B cell (primary cell): Measurements from ENCODE around the gene RNF220. TPM values are rescaled to one million over a fixed set of nuclear protein-coding genes. Genes with fewer than 3 reads are reported as not detected.
A peak's percentile ranks its signal among the peaks of the same experiment; 100 is the strongest.

Experiments
- ATAC-seq: fragments of 200-7000 bp; cut with Tn5 transposase; one replicate; pipeline ENCODE4 v1.10.0; 2021; ENCODE audit warnings: low read depth, mild to moderate bottlenecking, moderate number of reproducible peaks, moderate library complexity
- CTCF ChIA-PET: fragments of 350-600 bp; sonication (Branson Sonifier 250); formaldehyde crosslinking; loops from one replicate; lab custom pipeline; 2021; ENCODE audit warnings: antibody characterized with exemption, inconsistent platforms; lab: Charles Lee
- POLR2A ChIA-PET: fragments of 350-600 bp; sonication (Branson Sonifier 250); formaldehyde crosslinking; loops from one replicate; lab custom pipeline; 2021; ENCODE audit warnings: antibody characterized with exemption; lab: Charles Lee
- DNase-seq: peaks from one replicate; pipeline ENCODE4 v3.0.0; 2013
- H2AFZ ChIP-seq: 2 replicates; pipeline ENCODE4 v1.6.1; 2012; ENCODE audit warnings: mild to moderate bottlenecking, low read depth, low read length; ENCODE audit not compliant: insufficient read depth, poor library complexity, severe bottlenecking
- H3K27ac ChIP-seq, 2 donors: 1 replicate in 1 of 2; 2 replicates in 1 of 2; pipeline ENCODE4 v1.5.1; 2012 to 2013; ENCODE audit warnings: low read length in 2 of 2, mild to moderate bottlenecking in 2 of 2, moderate library complexity in 1 of 2
- H3K27me3 ChIP-seq, 4 experiments: fragments of 200-600 bp in 1 of 4; sonication (generic) in 1 of 4; replicated peaks in 1 of 4; 1 replicate in 2 of 4; 2 replicates in 2 of 4; pipeline versions ENCODE4 v1.6.1 to v1.7.0; 2013 to 2016; ENCODE audit warnings: low read length in 3 of 4, mild to moderate bottlenecking in 2 of 4, mixed read lengths in 1 of 4, moderate library complexity in 1 of 4; ENCODE audit not compliant: insufficient read depth in 4 of 4, control insufficient read depth in 3 of 4; ENCODE audit errors: control extremely low read depth in 1 of 4
- H3K36me3 ChIP-seq, 2 experiments: replicated peaks in 1 of 2; 1 replicate in 1 of 2; 2 replicates in 1 of 2; pipeline versions ENCODE4 v1.6.1 to v1.7.1; 2013; ENCODE audit warnings: low read length in 1 of 2; ENCODE audit not compliant: insufficient read depth in 2 of 2, control insufficient read depth in 1 of 2; ENCODE audit errors: control extremely low read depth in 1 of 2, extremely low read depth in 1 of 2
- H3K4me1 ChIP-seq, 2 donors: fragments of 200-600 bp in 1 of 2; sonication (generic) in 1 of 2; 1 replicate in 1 of 2; 2 replicates in 1 of 2; pipeline versions ENCODE4 v1.5.1 to v1.6.1; 2013 to 2017; ENCODE audit warnings: low read length in 2 of 2; ENCODE audit not compliant: control insufficient read depth in 2 of 2, insufficient read depth in 2 of 2
- H3K4me2 ChIP-seq: replicated peaks from 2 replicates; pipeline ENCODE3; 2012; ENCODE audit warnings: mild to moderate bottlenecking, low read depth, low read length; ENCODE audit not compliant: poor library complexity, severe bottlenecking
- H3K4me3 ChIP-seq, 5 experiments: fragments of 200-600 bp in 1 of 5; sonication (generic) in 1 of 5; 1 replicate in 3 of 5; 2 replicates in 2 of 5; pipeline versions ENCODE4 v1.5.1 to v1.7.0; 2011 to 2016; ENCODE audit warnings: low read length in 4 of 5, mild to moderate bottlenecking in 4 of 5, low read depth in 2 of 5, control low read depth in 1 of 5, moderate library complexity in 1 of 5; ENCODE audit not compliant: insufficient read depth in 1 of 5; ENCODE audit errors: control extremely low read depth in 1 of 5, extremely low read depth in 1 of 5
- H3K79me2 ChIP-seq: fragments of 200-600 bp; sonication (generic); one replicate; pipeline ENCODE4 v1.6.0; 2016; ENCODE audit warnings: low read length; ENCODE audit not compliant: control insufficient read depth, insufficient read depth
- H3K9ac ChIP-seq: fragments of 200-600 bp; sonication (generic); 2 replicates; pipeline ENCODE4 v1.6.1; 2017; ENCODE audit warnings: mild to moderate bottlenecking, low read length, moderate library complexity
- H3K9me3 ChIP-seq, 3 donors: one replicate each; pipeline versions ENCODE4 v1.6.1 to v1.7.1; 2013; ENCODE audit warnings: low read length in 2 of 3; ENCODE audit not compliant: control insufficient read depth in 2 of 3, insufficient read depth in 1 of 3; ENCODE audit errors: control extremely low read depth in 1 of 3
- H4K20me1 ChIP-seq: 2 replicates; pipeline ENCODE4 v1.6.0; 2012; ENCODE audit warnings: mild to moderate bottlenecking, low read length; ENCODE audit not compliant: insufficient read depth, control insufficient read depth, poor library complexity, severe bottlenecking
- H3K27ac Mint-ChIP-seq: one replicate; pipeline ENCODE4 v1.8.0; 2021; ENCODE audit warnings: mixed read lengths
- H3K27me3 Mint-ChIP-seq: one replicate; pipeline ENCODE4 v1.8.0; 2021; ENCODE audit warnings: mixed read lengths
- H3K4me1 Mint-ChIP-seq: one replicate; pipeline ENCODE4 v1.8.0; 2021; ENCODE audit warnings: mixed read lengths
- H3K4me3 Mint-ChIP-seq: one replicate; pipeline ENCODE4 v1.8.0; 2021; ENCODE audit warnings: mixed read lengths
- H3K9me3 Mint-ChIP-seq: one replicate; pipeline ENCODE4 v1.8.0; 2022; ENCODE audit warnings: mixed read lengths; ENCODE audit not compliant: insufficient read depth
- EZH2 ChIP-seq: IDR thresholded peaks from 2 replicates; pipeline ENCODE4 v1.6.1; 2012; ENCODE audit warnings: borderline replicate concordance, low read depth, mild to moderate bottlenecking, moderate library complexity, low read length; ENCODE audit not compliant: insufficient read depth, poor library complexity, severe bottlenecking
- WGBS: methylation state at CpG from one replicate; pipeline ENCODE4 v1.1.5; 2013; ENCODE audit warnings: missing lambda C conversion rate; ENCODE audit not compliant: insufficient coverage; 5-methylcytosine and 5-hydroxymethylcytosine counted together
- intact Hi-C: fragments of 100-400 bp; cut with micrococcal nuclease; formaldehyde crosslinking; loops from one replicate; pipeline ENCODE4 v1.10.0; 2022
- polyA plus RNA-seq: library from polyadenylated mRNA; depleted of rRNA; stranded (reverse); fragments of >200 nt; gene quantifications from 2 replicates; pipeline ENCODE4 v1.2.3, GENCODE V29; 2012
- total RNA-seq, 2 donors: library from RNA; stranded (reverse); fragments of 120-200 nt in 1 of 2; gene quantifications; 1 replicate in 1 of 2; 2 replicates in 1 of 2; pipeline versions ENCODE4 v1.2.3 to v1.2.4, GENCODE V29; 2013 to 2022
- TF ChIP-seq, protein P1 (sequence below): fragments of 200-600 bp; IDR thresholded peaks from one replicate; pipeline ENCODE4 v1.8.0; 2022; ENCODE audit warnings: antibody characterized with exemption, mild to moderate bottlenecking

The RNF220 gene
- total and polyA plus RNA-seq, 2 donors (not counting 1 experiment from before 2014, with no cell fraction given) = 115 to 141 TPM

DNA sequence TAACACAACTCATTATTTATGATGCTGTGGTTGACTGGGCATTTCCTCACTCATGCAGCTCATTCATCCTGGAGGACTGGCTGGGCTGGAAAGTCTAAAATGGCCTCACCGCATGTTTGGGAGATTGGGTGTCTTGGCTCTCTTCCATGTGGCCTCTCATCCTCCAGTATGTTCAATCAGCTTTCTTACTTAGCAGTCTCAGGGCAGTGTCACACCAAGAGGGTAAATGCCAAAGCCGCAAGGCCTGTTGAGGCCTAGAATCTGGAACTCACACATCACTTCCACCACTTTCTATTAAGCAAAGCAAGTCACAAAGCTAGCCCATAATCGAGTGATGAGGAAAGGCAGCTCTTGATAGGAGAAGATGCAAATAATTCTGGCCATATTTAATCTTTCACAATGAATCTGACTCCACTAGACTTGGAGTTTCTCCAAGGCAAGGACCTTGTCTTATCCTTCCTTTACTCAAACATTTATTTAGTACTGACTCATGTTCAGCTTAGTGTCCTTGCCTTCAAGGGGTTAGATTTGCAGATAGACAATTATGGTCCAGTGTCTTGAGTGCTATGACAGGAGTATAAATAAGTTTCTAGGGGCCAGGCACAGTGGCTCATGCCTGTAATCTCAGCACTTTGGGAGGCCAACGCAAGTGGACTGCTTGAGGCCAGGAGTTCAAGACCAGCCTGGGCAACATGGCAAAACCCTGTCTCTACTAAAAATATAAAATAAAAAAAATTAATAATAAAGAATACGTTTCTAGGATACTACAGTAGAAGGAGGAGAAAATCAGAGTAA lies 224.1 kb downstream of the RNF220 start:
- no peaks in the 10 kb centered on the region for H3K27me3 Mint-ChIP-seq
- 100% methylated on average over 2 of the region's 5 CpGs for WGBS
- Histone ChIP-seq H3K9me3 (peaks cover 0 to 4% (median 0%) of the 10 kb centered on the region in 3 donors), H3K4me2 (no peak overlapping the region), H3K27me3 (no peaks in the 10 kb centered on the region), H3K27ac (no peak overlapping the region), H3K4me1 (peaks cover 18 to 23% of the 10 kb centered on the region in 2 donors), H4K20me1 (peaks cover 8% of the 10 kb centered on the region), H3K79me2 (peaks cover 4% of the 10 kb centered on the region), H3K9ac (no peak overlapping the region), H3K36me3 (peaks cover 0 to 17% of the 10 kb centered on the region in 2 experiments), H3K4me3 (no peak overlapping the region), H2AFZ (no peak overlapping the region)
- no peak overlapping the region for H3K27ac Mint-ChIP-seq
- no peaks in the 10 kb centered on the region for H3K9me3 Mint-ChIP-seq
- TF ChIP-seq EZH2 = no peak
- TF ChIP-seq, protein P1, sequence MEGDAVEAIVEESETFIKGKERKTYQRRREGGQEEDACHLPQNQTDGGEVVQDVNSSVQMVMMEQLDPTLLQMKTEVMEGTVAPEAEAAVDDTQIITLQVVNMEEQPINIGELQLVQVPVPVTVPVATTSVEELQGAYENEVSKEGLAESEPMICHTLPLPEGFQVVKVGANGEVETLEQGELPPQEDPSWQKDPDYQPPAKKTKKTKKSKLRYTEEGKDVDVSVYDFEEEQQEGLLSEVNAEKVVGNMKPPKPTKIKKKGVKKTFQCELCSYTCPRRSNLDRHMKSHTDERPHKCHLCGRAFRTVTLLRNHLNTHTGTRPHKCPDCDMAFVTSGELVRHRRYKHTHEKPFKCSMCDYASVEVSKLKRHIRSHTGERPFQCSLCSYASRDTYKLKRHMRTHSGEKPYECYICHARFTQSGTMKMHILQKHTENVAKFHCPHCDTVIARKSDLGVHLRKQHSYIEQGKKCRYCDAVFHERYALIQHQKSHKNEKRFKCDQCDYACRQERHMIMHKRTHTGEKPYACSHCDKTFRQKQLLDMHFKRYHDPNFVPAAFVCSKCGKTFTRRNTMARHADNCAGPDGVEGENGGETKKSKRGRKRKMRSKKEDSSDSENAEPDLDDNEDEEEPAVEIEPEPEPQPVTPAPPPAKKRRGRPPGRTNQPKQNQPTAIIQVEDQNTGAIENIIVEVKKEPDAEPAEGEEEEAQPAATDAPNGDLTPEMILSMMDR = no peak
- no peak for ATAC-seq
- intact Hi-C loops = no loop called here
- no peak for DNase-seq
- no peak overlapping the region for H3K4me3 Mint-ChIP-seq
- H3K4me1 Mint-ChIP-seq = peaks cover 33% of the 10 kb centered on the region
- ChIA-PET POLR2A (interaction anchor here (0.5 kb wide), 1 partner anchor 35 kb away, joined by 3 read pairs; no protein-coding TSS in a partner anchor), CTCF (interaction anchor here (1.1 to 1.9 kb wide), 3 partner anchors 22 to 383 kb away, joined by 3 to 12 read pairs (median 4); partner anchors contain the start of gene UROD)

DNA sequence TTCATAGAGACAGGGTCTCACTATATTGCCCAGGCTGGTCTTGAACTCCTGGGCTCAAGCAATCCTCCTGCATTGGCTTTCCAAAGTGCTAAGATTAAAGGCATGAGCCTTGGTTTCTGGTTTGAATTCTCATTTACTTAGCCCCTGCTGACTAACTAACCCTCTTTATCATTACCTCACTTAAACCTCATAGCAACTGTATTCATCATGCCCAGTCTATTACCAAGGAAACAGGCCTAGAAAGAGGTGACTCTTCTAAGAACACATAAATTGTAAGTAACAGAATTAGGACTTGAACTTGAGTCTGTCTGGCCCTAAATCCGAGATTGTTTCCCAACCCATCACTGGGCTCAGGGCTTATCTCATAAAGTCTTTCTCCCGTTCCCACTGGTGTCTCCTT lies 225.1 kb downstream of the RNF220 start:
- no CpG with 5 or more reads among the region's 2 CpGs for WGBS
- peaks cover 0 to 4% (median 0%) of the 10 kb centered on the region in 3 donors for H3K9me3 ChIP-seq
- no peak overlapping the region for H3K9ac ChIP-seq
- peaks cover 17% of the 10 kb centered on the region for H4K20me1 ChIP-seq
- peaks cover 10% of the 10 kb centered on the region for H3K79me2 ChIP-seq
- no peaks in the 10 kb centered on the region for H3K9me3 Mint-ChIP-seq
- no peak overlapping the region for H3K4me2 ChIP-seq
- H3K27ac ChIP-seq = no peak overlapping the region
- H3K27me3 ChIP-seq = no peaks in the 10 kb centered on the region
- peaks cover 18 to 23% of the 10 kb centered on the region in 2 donors for H3K4me1 ChIP-seq
- no peak overlapping the region for H3K4me3 ChIP-seq
- peak overlapping the region; percentile 99 for H3K27ac Mint-ChIP-seq
- peaks cover 0 to 26% of the 10 kb centered on the region in 2 experiments for H3K36me3 ChIP-seq
- TF ChIP-seq, protein P1 = no peak
- no peaks in the 10 kb centered on the region for H3K27me3 Mint-ChIP-seq
- H3K4me3 Mint-ChIP-seq = peak overlapping the region; percentile 96
- peak overlapping the region; percentile 97 for H2AFZ ChIP-seq
- CTCF ChIA-PET = interaction anchor here (1.1 kb wide), 2 partner anchors 21 to 45 kb away, joined by 4 read pairs; partner anchors contain the start of genes ARMH1 and TMEM53
- DNase-seq (no peak), ATAC-seq (no peak)
- POLR2A ChIA-PET = interaction anchor here (0.5 kb wide), 1 partner anchor 34 kb away, joined by 3 read pairs; no protein-coding TSS in a partner anchor
- peaks cover 41% of the 10 kb centered on the region for H3K4me1 Mint-ChIP-seq
- intact Hi-C loops = loop anchor here (5.0 kb wide), 2 partner anchors 382 to 1057 kb away; partner anchors contain the start of genes GPBP1L1, HECTD3, TMEM69 and UROD
